ENCODE results near the gene PPARGC1A. TPM values are rescaled to one million over a fixed set of nuclear protein-coding genes. Genes with fewer than 3 reads are reported as not detected.

PPARGC1A gene
- total and polyA plus RNA-seq, 10 of the 15 experiments (the other 5 are each of a cell fraction or from before 2014, with no cell fraction given): 0.01 to 0.05 (median 0.04) TPM; not detected in 7

DNA sequence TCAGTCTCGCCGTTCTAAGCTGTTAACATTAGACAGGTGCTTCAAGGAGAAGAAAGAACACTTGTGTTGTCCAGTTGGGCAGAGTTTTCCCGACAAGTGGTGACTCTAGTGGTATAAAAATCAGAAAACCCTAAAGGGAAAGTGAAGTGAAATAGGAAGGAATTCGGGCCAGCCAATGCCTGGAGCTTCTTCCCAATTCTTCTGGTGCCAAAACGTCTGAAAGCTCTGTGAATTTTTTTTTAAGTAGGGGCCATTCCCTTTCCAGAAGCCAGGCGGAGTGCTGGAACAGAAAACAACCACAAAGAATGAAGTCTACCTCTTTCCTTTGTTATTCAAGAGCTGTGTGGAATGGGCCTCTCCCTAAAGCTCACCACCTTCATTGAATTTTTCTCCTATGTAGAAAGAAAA lies 43.1 kb upstream of the PPARGC1A start:
- H3K9ac ChIP-seq (ENCODE audit: control insufficient read depth, insufficient read depth, low read length): no peak overlapping the region
- SMC1A ChIA-PET (ENCODE audit: uncharacterized antibody, unreplicated experiment): no interaction called here
- H3K4me1 ChIP-seq (ENCODE audit: control insufficient read depth, insufficient read depth, low read length): no peaks in the 10 kb centered on the region
- intact Hi-C loops (cut with micrococcal nuclease; ENCODE audit: unreplicated experiment): no loop called here
- CTCF ChIA-PET: no interaction called here
- FAIRE-seq: no peak
- H2AFZ ChIP-seq (ENCODE audit: control insufficient read depth, low read depth, low read length): no peak overlapping the region
- H4K20me1 ChIP-seq (ENCODE audit: control insufficient read depth, insufficient read depth): no peaks in the 10 kb centered on the region
- no peaks in the 10 kb centered on the region for H3K36me3 ChIP-seq (ENCODE audit: control insufficient read depth in 2 of 2, insufficient read depth in 2 of 2, low read length in 1 of 2)
- ATAC-seq: no peak
- H3K27ac ChIP-seq (ENCODE audit: control insufficient read depth, insufficient read depth): no peak overlapping the region
- RAD21 ChIA-PET (ENCODE audit: unreplicated experiment): no interaction called here
- no peak overlapping the region for H3K4me3 ChIP-seq
- no peaks in the 10 kb centered on the region for H3K79me2 ChIP-seq (ENCODE audit: control insufficient read depth, insufficient read depth, low read length)
- no peak overlapping the region for H3K4me2 ChIP-seq (ENCODE audit: control insufficient read depth, insufficient read depth)
- no TSS peak for BruUV-seq (replicated peaks)
- POLR2A ChIA-PET: no interaction called here
- no peaks in the 10 kb centered on the region for H3K27me3 ChIP-seq (replicated peaks in 1 of 2; ENCODE audit: control insufficient read depth in 2 of 2, insufficient read depth in 2 of 2, low read length in 1 of 2)
- DNase-seq (ENCODE audit: low read depth, low spot score): no peak
- 5% methylated on average over 6 of the region's 6 CpGs for WGBS (ENCODE audit: insufficient coverage, insufficient replicate concordance, low lambda C conversion rate, missing lambda C conversion rate)
- in situ Hi-C loops (cut with MboI): no loop called here
- no peaks in the 10 kb centered on the region for H3K9me3 ChIP-seq (replicated peaks; ENCODE audit: control insufficient read depth, insufficient read depth, low read length)
- TF ChIP-seq, protein P1, sequence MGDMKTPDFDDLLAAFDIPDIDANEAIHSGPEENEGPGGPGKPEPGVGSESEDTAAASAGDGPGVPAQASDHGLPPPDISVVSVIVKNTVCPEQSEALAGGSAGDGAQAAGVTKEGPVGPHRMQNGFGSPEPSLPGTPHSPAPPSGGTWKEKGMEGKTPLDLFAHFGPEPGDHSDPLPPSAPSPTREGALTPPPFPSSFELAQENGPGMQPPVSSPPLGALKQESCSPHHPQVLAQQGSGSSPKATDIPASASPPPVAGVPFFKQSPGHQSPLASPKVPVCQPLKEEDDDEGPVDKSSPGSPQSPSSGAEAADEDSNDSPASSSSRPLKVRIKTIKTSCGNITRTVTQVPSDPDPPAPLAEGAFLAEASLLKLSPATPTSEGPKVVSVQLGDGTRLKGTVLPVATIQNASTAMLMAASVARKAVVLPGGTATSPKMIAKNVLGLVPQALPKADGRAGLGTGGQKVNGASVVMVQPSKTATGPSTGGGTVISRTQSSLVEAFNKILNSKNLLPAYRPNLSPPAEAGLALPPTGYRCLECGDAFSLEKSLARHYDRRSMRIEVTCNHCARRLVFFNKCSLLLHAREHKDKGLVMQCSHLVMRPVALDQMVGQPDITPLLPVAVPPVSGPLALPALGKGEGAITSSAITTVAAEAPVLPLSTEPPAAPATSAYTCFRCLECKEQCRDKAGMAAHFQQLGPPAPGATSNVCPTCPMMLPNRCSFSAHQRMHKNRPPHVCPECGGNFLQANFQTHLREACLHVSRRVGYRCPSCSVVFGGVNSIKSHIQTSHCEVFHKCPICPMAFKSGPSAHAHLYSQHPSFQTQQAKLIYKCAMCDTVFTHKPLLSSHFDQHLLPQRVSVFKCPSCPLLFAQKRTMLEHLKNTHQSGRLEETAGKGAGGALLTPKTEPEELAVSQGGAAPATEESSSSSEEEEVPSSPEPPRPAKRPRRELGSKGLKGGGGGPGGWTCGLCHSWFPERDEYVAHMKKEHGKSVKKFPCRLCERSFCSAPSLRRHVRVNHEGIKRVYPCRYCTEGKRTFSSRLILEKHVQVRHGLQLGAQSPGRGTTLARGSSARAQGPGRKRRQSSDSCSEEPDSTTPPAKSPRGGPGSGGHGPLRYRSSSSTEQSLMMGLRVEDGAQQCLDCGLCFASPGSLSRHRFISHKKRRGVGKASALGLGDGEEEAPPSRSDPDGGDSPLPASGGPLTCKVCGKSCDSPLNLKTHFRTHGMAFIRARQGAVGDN (IDR thresholded peaks at IDR 0.05): no peak
- TF ChIP-seq SRF (IDR thresholded peaks at IDR 0.05; ENCODE audit: low read depth in 2 of 2, low read length in 2 of 2) (no peak), ESRRA (IDR thresholded peaks at IDR 0.05; ENCODE audit: low read length) (no peak), NR2F1 (conservative IDR thresholded peaks at IDR 0.05) (no peak), KDM1A (IDR thresholded peaks at IDR 0.05; ENCODE audit: borderline replicate concordance) (no peak), STAT3 (IDR thresholded peaks at IDR 0.05; ENCODE audit: low read depth, low read length) (no peak), ASH2L (IDR thresholded peaks at IDR 0.05; ENCODE audit: borderline replicate concordance, low read depth) (no peak), HCFC1 (IDR thresholded peaks at IDR 0.05; ENCODE audit: low read length) (no peak)
- TF ChIP-seq, protein P2, sequence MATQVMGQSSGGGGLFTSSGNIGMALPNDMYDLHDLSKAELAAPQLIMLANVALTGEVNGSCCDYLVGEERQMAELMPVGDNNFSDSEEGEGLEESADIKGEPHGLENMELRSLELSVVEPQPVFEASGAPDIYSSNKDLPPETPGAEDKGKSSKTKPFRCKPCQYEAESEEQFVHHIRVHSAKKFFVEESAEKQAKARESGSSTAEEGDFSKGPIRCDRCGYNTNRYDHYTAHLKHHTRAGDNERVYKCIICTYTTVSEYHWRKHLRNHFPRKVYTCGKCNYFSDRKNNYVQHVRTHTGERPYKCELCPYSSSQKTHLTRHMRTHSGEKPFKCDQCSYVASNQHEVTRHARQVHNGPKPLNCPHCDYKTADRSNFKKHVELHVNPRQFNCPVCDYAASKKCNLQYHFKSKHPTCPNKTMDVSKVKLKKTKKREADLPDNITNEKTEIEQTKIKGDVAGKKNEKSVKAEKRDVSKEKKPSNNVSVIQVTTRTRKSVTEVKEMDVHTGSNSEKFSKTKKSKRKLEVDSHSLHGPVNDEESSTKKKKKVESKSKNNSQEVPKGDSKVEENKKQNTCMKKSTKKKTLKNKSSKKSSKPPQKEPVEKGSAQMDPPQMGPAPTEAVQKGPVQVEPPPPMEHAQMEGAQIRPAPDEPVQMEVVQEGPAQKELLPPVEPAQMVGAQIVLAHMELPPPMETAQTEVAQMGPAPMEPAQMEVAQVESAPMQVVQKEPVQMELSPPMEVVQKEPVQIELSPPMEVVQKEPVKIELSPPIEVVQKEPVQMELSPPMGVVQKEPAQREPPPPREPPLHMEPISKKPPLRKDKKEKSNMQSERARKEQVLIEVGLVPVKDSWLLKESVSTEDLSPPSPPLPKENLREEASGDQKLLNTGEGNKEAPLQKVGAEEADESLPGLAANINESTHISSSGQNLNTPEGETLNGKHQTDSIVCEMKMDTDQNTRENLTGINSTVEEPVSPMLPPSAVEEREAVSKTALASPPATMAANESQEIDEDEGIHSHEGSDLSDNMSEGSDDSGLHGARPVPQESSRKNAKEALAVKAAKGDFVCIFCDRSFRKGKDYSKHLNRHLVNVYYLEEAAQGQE (IDR thresholded peaks at IDR 0.05; ENCODE audit: low read depth, low read length): no peak
- TF ChIP-seq, protein P3, sequence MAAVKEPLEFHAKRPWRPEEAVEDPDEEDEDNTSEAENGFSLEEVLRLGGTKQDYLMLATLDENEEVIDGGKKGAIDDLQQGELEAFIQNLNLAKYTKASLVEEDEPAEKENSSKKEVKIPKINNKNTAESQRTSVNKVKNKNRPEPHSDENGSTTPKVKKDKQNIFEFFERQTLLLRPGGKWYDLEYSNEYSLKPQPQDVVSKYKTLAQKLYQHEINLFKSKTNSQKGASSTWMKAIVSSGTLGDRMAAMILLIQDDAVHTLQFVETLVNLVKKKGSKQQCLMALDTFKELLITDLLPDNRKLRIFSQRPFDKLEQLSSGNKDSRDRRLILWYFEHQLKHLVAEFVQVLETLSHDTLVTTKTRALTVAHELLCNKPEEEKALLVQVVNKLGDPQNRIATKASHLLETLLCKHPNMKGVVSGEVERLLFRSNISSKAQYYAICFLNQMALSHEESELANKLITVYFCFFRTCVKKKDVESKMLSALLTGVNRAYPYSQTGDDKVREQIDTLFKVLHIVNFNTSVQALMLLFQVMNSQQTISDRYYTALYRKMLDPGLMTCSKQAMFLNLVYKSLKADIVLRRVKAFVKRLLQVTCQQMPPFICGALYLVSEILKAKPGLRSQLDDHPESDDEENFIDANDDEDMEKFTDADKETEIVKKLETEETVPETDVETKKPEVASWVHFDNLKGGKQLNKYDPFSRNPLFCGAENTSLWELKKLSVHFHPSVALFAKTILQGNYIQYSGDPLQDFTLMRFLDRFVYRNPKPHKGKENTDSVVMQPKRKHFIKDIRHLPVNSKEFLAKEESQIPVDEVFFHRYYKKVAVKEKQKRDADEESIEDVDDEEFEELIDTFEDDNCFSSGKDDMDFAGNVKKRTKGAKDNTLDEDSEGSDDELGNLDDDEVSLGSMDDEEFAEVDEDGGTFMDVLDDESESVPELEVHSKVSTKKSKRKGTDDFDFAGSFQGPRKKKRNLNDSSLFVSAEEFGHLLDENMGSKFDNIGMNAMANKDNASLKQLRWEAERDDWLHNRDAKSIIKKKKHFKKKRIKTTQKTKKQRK (IDR thresholded peaks at IDR 0.05; ENCODE audit: low read depth, low read length): no peak
- TF ChIP-seq, protein P4, sequence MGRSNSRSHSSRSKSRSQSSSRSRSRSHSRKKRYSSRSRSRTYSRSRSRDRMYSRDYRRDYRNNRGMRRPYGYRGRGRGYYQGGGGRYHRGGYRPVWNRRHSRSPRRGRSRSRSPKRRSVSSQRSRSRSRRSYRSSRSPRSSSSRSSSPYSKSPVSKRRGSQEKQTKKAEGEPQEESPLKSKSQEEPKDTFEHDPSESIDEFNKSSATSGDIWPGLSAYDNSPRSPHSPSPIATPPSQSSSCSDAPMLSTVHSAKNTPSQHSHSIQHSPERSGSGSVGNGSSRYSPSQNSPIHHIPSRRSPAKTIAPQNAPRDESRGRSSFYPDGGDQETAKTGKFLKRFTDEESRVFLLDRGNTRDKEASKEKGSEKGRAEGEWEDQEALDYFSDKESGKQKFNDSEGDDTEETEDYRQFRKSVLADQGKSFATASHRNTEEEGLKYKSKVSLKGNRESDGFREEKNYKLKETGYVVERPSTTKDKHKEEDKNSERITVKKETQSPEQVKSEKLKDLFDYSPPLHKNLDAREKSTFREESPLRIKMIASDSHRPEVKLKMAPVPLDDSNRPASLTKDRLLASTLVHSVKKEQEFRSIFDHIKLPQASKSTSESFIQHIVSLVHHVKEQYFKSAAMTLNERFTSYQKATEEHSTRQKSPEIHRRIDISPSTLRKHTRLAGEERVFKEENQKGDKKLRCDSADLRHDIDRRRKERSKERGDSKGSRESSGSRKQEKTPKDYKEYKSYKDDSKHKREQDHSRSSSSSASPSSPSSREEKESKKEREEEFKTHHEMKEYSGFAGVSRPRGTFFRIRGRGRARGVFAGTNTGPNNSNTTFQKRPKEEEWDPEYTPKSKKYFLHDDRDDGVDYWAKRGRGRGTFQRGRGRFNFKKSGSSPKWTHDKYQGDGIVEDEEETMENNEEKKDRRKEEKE (IDR thresholded peaks at IDR 0.05): no peak
